ENCODE data around the gene C1QL1. TPM values are rescaled to one million over a fixed set of nuclear protein-coding genes. Genes with fewer than 3 reads are reported as not detected.
A peak's percentile ranks its signal among the peaks of the same experiment; 100 is the strongest.

The C1QL1 gene
- total RNA-seq, 1 experiment from 2014 or later = 0.05 TPM

- no peak for DNase-seq (ENCODE audit: low spot score)
These were observed 52.0 kb downstream of the C1QL1 start for GRCh38 chr17:44915862-44916780.

- no peak for DNase-seq (ENCODE audit: low spot score)
These were observed 52.8 kb downstream of the C1QL1 start, which contains the start of gene GFAP for GRCh38 chr17:44915321-44915726. Gene GFAP, minus strand, starts transcription at chr17:44915500. Its CDS starts 14 bp downstream, at chr17:44915486.

GRCh38 chr17:44914698-44915271 is 53.3 kb downstream of the C1QL1 start:
- DNase-seq (ENCODE audit: low spot score) = no peak

GRCh38 chr17:44914148-44914547 is 54.0 kb downstream of the C1QL1 start:
- no peak for DNase-seq (ENCODE audit: low spot score)

GRCh38 chr17:44913676-44914075 is 54.4 kb downstream of the C1QL1 start:
- no peak for DNase-seq (ENCODE audit: low spot score)

- DNase-seq (ENCODE audit: low spot score) = no peak
These were observed 55.1 kb downstream of the C1QL1 start for GRCh38 chr17:44912763-44913544.

- DNase-seq (ENCODE audit: low spot score) = peak; percentile 75
These were observed 56.7 kb downstream of the C1QL1 start for GRCh38 chr17:44911133-44912001.

- DNase-seq (ENCODE audit: low spot score) = no peak
These were observed 57.6 kb downstream of the C1QL1 start for GRCh38 chr17:44910231-44911106.

Small RNAs within 50 kb of the gene (small RNA-seq; reads per million reads assigned to genes)
- not detected for gene AC015936.2
- gene MIR6783 = not detected

Other genes with a start within 250 kb of the C1QL1 start
- gene ADAM11, start 209.3 kb downstream of the C1QL1 start, total RNA-seq (2014; rRNA removed; shearing (Covaris generic)) = 0.05 and 0.20 TPM in 2 replicates
- not detected in 2 replicates for gene GJC1, start 138.0 kb downstream of the C1QL1 start, total RNA-seq (2014; rRNA removed; shearing (Covaris generic))
- gene HIGD1B, start 120.4 kb downstream of the C1QL1 start, total RNA-seq (2014; rRNA removed; shearing (Covaris generic)) = not detected in 2 replicates
- gene EFTUD2, start 68.9 kb downstream of the C1QL1 start, total RNA-seq (2014; rRNA removed; shearing (Covaris generic)) = 142 and 143 TPM in 2 replicates
- gene GFAP, start 52.8 kb downstream of the C1QL1 start, total RNA-seq (2014; rRNA removed; shearing (Covaris generic)) = 0.29 and 0.46 TPM in 2 replicates
- gene KIF18B, start 20.5 kb downstream of the C1QL1 start, total RNA-seq (2014; rRNA removed; shearing (Covaris generic)) = 12.2 and 14.8 TPM in 2 replicates
- 44.9 and 49.8 TPM in 2 replicates for gene DCAKD, start 83.3 kb upstream of the C1QL1 start, total RNA-seq (2014; rRNA removed; shearing (Covaris generic))
- gene NMT1, start 93.0 kb upstream of the C1QL1 start, total RNA-seq (2014; rRNA removed; shearing (Covaris generic)) = 59.2 and 77.1 TPM in 2 replicates
- 130 and 142 TPM in 2 replicates for gene PLCD3, start 164.2 kb upstream of the C1QL1 start, total RNA-seq (2014; rRNA removed; shearing (Covaris generic))
- 12.0 and 12.3 TPM in 2 replicates for gene ACBD4, start 167.4 kb upstream of the C1QL1 start, total RNA-seq (2014; rRNA removed; shearing (Covaris generic))
- gene HEXIM1, start 180.2 kb upstream of the C1QL1 start, total RNA-seq (2014; rRNA removed; shearing (Covaris generic)) = 9.4 and 9.6 TPM in 2 replicates
- gene HEXIM2, start 193.6 kb upstream of the C1QL1 start, total RNA-seq (2014; rRNA removed; shearing (Covaris generic)) = 9.0 and 9.5 TPM in 2 replicates